Mesothelial cell of epicardium (in vitro differentiated cells): Measurements from ENCODE around the gene PHF21A. TPM values are rescaled to one million over a fixed set of nuclear protein-coding genes. Genes with fewer than 3 reads are reported as not detected.

ENCODE experiments used
- DNase-seq, 2 experiments: peaks; one replicate each; pipeline ENCODE4 v3.0.0; 2021; ENCODE audit warnings: low spot score in 2 of 2; ENCODE audit not compliant: unreplicated experiment in 2 of 2
- H3K27ac Mint-ChIP-seq: 2 replicates; pipeline ENCODE4 v1.8.0; 2021; ENCODE audit warnings: mixed read lengths
- H3K27me3 Mint-ChIP-seq: 2 replicates; pipeline ENCODE4 v1.8.0; 2021; ENCODE audit warnings: low read depth, mixed read lengths
- H3K36me3 Mint-ChIP-seq: 2 replicates; pipeline ENCODE4 v1.8.0; 2021; ENCODE audit warnings: mixed read lengths
- H3K4me1 Mint-ChIP-seq: 2 replicates; pipeline ENCODE4 v1.8.0; 2021; ENCODE audit warnings: mixed read lengths
- H3K4me3 Mint-ChIP-seq: 2 replicates; pipeline ENCODE4 v1.8.0; 2021; ENCODE audit warnings: mild to moderate bottlenecking, moderate library complexity, mixed read lengths
- H3K9me3 Mint-ChIP-seq: 2 replicates; pipeline ENCODE4 v1.8.0; 2021; ENCODE audit warnings: mixed read lengths
- CTCF ChIP-seq: fragments of 200-600 bp; sonication (generic); IDR thresholded peaks from one replicate; pipeline ENCODE4 v1.5.0; 2021; ENCODE audit warnings: antibody characterized with exemption; ENCODE audit not compliant: unreplicated experiment
- total RNA-seq: library from RNA; stranded (reverse); gene quantifications from 3 replicates; pipeline ENCODE4 v1.2.1, GENCODE V29; 2021

The PHF21A gene
- total RNA-seq, 1 donor from 2014 or later: 106 TPM

GRCh38 chr11:45913942-45914635 is 207.2 kb downstream of the PHF21A start:
- Mint-ChIP-seq H3K27ac (no peak overlapping the region), H3K4me3 (no peak overlapping the region), H3K9me3 (no peaks in the 10 kb centered on the region), H3K36me3 (peaks cover 7% of the 10 kb centered on the region), H3K4me1 (peaks cover 12% of the 10 kb centered on the region), H3K27me3 (no peaks in the 10 kb centered on the region)
- no peak for TF ChIP-seq CTCF
- no peak for DNase-seq

- Mint-ChIP-seq H3K36me3 (peaks cover 7% of the 10 kb centered on the region), H3K27me3 (no peaks in the 10 kb centered on the region), H3K9me3 (no peaks in the 10 kb centered on the region), H3K4me3 (no peak overlapping the region), H3K4me1 (peaks cover 10% of the 10 kb centered on the region), H3K27ac (no peak overlapping the region)
- TF ChIP-seq CTCF: no peak
- no peak for DNase-seq
Observed at GRCh38 chr11:45913514-45913913, 207.7 kb downstream of the PHF21A start.

- Mint-ChIP-seq H3K4me3 (no peak overlapping the region), H3K4me1 (no peaks in the 10 kb centered on the region), H3K9me3 (no peaks in the 10 kb centered on the region), H3K36me3 (peaks cover 7% of the 10 kb centered on the region), H3K27me3 (no peaks in the 10 kb centered on the region), H3K27ac (no peak overlapping the region)
- DNase-seq: no peak
- TF ChIP-seq CTCF: no peak
Observed at GRCh38 chr11:45910623-45911022, 210.6 kb downstream of the PHF21A start.

GRCh38 chr11:45909594-45910475 is 211.4 kb downstream of the PHF21A start:
- no peaks in the 10 kb centered on the region for H3K4me1 Mint-ChIP-seq
- no peaks in the 10 kb centered on the region for H3K9me3 Mint-ChIP-seq
- no peaks in the 10 kb centered on the region for H3K27me3 Mint-ChIP-seq
- H3K27ac Mint-ChIP-seq: no peak overlapping the region
- H3K36me3 Mint-ChIP-seq: peaks cover 7% of the 10 kb centered on the region
- H3K4me3 Mint-ChIP-seq: no peak overlapping the region
- no peak for TF ChIP-seq CTCF
- no peak for DNase-seq

GRCh38 chr11:45907911-45908370 is 213.3 kb downstream of the PHF21A start:
- no peaks in the 10 kb centered on the region for H3K9me3 Mint-ChIP-seq
- H3K27me3 Mint-ChIP-seq: no peaks in the 10 kb centered on the region
- no peaks in the 10 kb centered on the region for H3K4me1 Mint-ChIP-seq
- no peak overlapping the region for H3K4me3 Mint-ChIP-seq
- no peak for TF ChIP-seq CTCF
- peaks cover 5% of the 10 kb centered on the region for H3K36me3 Mint-ChIP-seq
- DNase-seq: no peak
- no peak overlapping the region for H3K27ac Mint-ChIP-seq
